ENCODE results near the gene MGA.

GRCh38 chr15:41772720-41773331 lies 112.6 kb downstream of the MGA start:
- TF ChIP-seq, protein P1, sequence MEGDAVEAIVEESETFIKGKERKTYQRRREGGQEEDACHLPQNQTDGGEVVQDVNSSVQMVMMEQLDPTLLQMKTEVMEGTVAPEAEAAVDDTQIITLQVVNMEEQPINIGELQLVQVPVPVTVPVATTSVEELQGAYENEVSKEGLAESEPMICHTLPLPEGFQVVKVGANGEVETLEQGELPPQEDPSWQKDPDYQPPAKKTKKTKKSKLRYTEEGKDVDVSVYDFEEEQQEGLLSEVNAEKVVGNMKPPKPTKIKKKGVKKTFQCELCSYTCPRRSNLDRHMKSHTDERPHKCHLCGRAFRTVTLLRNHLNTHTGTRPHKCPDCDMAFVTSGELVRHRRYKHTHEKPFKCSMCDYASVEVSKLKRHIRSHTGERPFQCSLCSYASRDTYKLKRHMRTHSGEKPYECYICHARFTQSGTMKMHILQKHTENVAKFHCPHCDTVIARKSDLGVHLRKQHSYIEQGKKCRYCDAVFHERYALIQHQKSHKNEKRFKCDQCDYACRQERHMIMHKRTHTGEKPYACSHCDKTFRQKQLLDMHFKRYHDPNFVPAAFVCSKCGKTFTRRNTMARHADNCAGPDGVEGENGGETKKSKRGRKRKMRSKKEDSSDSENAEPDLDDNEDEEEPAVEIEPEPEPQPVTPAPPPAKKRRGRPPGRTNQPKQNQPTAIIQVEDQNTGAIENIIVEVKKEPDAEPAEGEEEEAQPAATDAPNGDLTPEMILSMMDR (conservative IDR thresholded peaks at IDR 0.05), result peak; percentile 61
- TF ChIP-seq EZH2 (IDR thresholded peaks at IDR 0.05; ENCODE audit: low read depth), result no peak
